Tongue (tissue), 3 donors: ENCODE measurements around the gene SMIM34. TPM values are rescaled to one million over a fixed set of nuclear protein-coding genes. Genes with fewer than 3 reads are reported as not detected.

Experiments
- DNase-seq: peaks from one replicate; pipeline ENCODE4 v3.0.0-alpha.2; 2015
- small RNA-seq: library from RNA; depleted of rRNA; stranded (forward); fragments of <200 nt; gene quantifications from one replicate; pipeline ENCODE3, GENCODE V24; 2014; ENCODE audit warnings: low replicate concordance
- total RNA-seq: library from RNA; depleted of rRNA; stranded (reverse); fragments of >200 nt; gene quantifications from one replicate; pipeline ENCODE4 v1.2.3, GENCODE V29; 2014

The SMIM34 gene
- total RNA-seq, 1 donor from 2014 or later: not detected

DNA sequence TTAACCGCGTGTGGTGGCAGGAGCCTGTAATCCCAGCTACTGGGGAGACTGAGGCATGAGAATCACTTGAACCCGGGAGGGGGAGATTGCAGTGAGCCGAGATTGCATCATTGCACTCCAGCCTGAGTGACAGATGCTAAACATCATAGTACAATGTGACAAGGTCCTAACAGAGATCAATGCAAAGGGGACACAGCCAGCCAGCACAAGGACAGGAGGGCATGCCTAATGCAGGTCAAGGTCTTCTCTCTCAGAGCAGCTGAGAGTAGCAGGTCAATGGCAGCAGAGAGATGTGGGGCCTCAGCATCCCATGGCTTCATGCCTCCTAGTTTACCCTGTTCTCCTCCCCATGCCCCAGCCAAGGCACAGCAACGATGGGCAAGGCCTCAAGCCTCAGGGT lies 51.4 kb downstream of the SMIM34 start:
- no peak for DNase-seq

DNA sequence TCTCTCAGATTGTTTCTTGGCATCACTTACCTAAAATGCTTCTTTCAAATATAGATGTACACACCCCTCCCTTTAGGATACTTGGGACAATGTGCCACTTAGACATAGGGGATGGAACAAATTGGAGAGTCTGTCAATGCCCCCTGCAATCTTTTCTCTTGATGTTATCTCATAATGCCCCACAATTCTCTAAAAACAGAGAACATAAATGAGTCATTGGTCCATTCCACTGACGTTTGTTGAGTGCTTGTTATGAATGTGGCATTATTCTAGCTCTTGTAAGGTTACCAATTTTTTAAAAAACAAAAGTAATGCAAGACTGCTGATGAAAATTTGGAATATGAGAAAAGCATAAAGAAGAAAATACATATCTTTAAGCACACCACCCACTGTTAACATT lies 54.0 kb downstream of the SMIM34 start:
- DNase-seq: no peak

Small RNA genes within 50 kb of the gene (small RNA-seq; reads per million reads assigned to genes)
- gene RF00614: not detected

Other genes starting within 250 kb of the SMIM34 start
- not detected for gene KCNE2, start 59.9 kb downstream of the SMIM34 start, total RNA-seq
- gene SMIM11, start 48.4 kb downstream of the SMIM34 start, total RNA-seq: 28.2 TPM
- gene KCNE1, start 88.3 kb upstream of the SMIM34 start, total RNA-seq: 0.82 TPM
- 140 TPM for gene RCAN1, start 191.2 kb upstream of the SMIM34 start, total RNA-seq
- 2.1 TPM for gene CLIC6, start 245.0 kb upstream of the SMIM34 start, total RNA-seq